HG03139 (cell line): ENCODE results near the gene DHX35.
A peak's percentile ranks its signal among the peaks of the same experiment; 100 is the strongest.
"Not testable (repeated sequence)": the region's sequence is repeated elsewhere in the genome, so short reads cannot be mapped to it uniquely, and the experiment has no call there.

ENCODE experiments used
- ATAC-seq: cut with Tn5 transposase; IDR thresholded peaks from one replicate; pipeline ENCODE4 v1.9.1; 2021; ENCODE audit not compliant: unreplicated experiment

Gene DHX35

DNA sequence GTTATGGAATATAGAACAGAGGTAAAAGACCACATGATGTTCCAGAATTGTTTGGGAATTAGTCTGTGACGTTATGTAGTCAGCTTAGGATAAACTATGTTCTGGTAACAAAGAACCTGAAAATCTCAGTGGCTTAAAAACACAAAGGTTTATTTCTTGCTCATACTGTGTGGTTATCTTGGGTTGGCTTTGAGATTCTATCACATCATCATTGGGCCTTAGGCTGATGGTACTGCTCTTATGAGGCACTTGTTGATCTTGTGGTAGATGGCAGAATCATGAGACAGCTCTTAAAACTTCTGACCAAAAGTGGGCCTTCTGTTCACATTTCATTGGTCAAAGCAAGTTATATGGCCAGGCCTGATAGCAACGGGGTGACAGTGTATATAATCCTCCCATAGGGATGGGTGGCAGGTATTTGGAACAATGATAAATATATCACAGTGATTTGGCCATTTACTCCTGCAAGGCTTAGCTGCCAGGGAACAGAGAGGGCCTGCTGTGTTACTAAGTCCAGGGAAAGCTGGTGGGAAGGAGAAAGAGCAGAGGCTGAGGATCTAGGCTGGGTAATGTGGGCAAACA, 13.5 kb downstream of the DHX35 start:
- ATAC-seq, result no peak

DNA sequence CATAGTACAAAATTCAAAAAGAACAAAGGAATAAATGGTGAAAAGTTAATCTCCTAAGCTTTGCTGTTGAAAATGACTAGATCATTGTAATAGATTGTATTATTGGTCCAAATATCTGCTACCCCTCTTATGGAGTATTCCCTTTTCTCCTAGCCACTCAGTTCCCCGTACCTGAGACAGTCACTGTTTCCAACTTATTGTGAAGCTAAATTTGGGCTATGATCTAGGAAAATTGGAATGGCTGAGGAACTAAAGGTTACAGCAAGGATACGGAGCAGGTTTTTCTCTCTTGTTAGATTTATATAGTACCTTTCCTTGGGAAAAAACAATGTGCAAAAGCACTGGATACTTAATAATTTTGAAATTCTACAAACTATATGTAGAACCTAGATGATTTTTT, 17.3 kb downstream of the DHX35 start:
- no peak for ATAC-seq

DNA sequence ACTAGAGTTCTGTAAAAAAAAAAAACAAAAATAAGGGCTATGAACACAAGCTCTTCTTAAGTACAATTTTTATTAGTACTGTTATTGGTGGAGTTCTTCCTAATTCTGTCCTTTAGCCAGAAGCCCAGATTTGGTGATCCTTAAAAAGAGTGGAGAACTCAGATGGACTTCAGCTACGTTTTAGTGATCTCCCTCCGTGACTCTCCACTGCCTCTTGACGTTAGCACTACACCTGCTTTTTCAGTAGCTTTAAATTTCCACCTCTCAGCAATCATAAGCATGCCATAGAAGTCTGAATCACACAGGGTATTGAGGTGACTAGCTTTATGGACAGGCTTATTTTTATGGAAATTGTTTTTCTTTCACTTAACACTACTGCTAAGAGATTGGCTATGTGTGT, 17.7 kb downstream of the DHX35 start:
- ATAC-seq, result no peak

GRCh38 chr20:38982291-38982690, 20.1 kb downstream of the DHX35 start:
- no peak for ATAC-seq

- ATAC-seq, result no peak
These were observed 22.9 kb downstream of the DHX35 start for GRCh38 chr20:38985060-38985459.

DNA sequence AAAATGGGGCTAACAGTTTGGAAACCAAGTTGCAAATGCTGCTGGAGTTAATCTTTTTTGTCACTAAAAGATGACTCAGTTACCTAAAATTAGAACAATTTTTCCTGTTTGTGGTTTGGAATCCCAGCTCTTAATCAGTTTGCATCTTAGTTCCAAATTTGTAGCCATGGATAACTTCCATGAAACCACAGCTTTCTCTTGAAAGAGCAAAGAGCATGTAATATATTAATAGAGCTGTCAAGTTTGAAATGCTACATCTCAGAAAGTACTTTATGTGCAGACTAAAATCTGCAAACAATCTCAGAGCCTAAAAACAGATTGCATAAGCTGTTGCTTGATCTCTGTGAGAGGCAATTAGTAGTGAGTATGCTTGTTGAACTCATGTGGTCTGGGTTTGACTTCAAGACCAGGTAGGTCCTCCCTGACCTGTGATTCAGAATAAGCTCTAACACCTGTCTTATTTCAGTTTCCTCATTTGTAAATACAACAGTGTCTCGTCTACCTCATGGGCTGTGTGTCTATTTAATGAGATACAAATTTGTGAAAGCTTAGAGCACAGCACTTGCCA, 23.5 kb downstream of the DHX35 start:
- ATAC-seq, result no peak

DNA sequence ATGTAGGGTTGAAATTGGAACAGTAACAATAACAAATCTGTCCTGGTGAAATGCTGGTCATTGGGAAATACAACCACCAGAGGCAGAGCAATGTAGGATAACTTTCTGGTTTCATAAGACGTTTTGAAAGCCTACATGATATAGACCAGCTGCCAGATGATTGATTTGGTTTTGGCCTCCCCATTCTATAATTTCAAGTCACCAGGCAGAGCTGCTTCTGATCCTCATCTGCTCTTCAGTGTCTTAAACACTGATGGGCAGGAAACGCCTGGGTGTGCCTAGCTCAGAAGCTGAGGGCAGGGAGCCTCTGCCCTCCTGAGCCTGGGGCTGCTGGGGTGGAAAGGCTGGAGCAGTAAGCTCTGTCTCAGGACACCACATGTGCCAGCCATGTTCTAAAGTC, 24.5 kb downstream of the DHX35 start:
- ATAC-seq, result no peak

- peak; percentile 72 for ATAC-seq
These were observed 25.6 kb downstream of the DHX35 start for GRCh38 chr20:38987777-38988176.

- no peak for ATAC-seq
These were observed 28.6 kb downstream of the DHX35 start for GRCh38 chr20:38990728-38991127.

GRCh38 chr20:38991814-38992704, 29.9 kb downstream of the DHX35 start:
- no peak for ATAC-seq

GRCh38 chr20:38995536-38996044, 33.4 kb downstream of the DHX35 start:
- ATAC-seq, result no peak

GRCh38 chr20:38996866-38997265, 34.7 kb downstream of the DHX35 start:
- not testable (repeated sequence) for ATAC-seq

GRCh38 chr20:38997622-38998021, 35.5 kb downstream of the DHX35 start:
- ATAC-seq, result peak; percentile 96

DNA sequence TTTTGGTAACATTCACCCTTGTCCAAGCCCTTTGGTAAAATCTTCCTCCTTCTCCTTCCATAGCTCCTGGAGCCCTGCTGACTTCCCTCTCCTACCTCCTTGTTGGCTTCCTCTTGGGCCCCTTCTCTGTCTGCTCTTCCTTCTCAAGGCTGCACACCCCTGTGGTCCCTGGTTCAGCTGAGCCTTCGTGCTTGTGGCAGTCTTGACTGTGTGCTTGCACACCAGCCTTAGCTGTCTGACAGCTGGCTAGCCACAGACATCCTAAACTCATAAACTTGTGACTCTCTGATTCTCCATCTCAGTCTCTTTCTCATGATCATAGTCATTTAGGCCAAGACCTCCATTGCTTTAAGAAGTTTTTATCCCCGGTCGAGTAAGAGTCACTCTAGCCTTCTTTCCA, 37.1 kb downstream of the DHX35 start:
- ATAC-seq, result no peak

DNA sequence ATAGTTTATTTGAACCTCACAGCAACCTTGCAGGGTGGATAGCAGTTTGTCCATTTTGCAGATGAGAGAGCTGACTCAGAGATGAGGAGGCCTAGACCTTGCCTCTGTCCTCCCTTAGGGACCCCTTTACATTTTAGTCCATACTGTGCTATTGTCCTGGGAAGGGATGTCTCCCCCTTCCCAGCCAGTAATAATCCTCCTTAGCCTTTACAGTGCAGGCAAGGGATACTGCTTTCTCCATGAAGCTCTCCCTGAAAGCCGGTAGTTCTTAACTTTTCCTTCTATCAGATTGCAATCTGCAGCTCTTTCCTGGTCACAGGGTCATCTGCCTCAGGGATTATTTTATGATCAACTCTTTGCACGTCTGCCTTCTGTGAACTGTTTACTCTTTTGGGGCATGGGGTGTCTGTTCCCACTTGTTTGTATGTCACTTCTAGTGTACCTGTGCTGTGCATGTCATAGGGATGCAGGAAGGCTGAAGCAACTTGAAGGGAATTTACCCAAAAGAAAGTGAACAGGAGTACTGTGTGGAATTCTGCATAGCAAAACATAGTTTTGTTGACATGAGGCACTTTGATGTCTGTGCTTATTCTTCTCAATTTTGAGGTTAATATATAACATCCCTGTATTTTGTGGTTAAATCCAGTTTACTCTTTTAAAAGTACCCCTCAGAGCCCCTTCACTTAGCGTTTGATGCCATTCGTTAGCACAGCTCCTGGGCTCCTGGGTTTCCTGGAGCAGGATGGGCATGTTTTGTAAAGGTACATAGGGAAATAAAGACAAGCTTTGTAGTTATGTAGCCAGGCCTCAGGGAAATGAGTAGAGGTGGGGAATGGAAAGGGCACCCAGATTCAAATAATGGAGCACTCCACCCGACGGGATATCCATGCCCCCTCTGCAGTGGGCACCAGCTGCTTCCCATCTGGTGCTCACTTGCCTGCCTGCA, 38.1 kb downstream of the DHX35 start:
- no peak for ATAC-seq

DNA sequence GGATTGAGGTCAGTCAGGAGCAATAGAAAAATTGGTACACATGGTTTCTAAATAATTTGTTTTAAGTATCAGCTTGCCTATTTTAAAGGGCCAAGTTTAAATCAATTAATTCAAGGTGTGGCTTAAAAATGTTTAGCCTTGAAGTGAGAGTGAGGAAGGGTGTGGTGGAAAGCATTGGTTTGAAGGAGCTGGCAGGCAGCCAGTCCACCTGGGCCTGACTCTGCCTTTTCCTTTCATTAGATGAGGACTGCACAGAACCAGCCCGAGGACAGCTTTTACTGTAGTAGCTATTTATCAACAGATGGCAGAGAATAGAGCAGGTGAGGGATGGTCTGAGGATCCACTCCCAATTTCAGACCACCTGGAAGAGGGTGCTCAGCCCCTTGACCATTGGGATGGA, 42.4 kb downstream of the DHX35 start:
- ATAC-seq, result no peak

DNA sequence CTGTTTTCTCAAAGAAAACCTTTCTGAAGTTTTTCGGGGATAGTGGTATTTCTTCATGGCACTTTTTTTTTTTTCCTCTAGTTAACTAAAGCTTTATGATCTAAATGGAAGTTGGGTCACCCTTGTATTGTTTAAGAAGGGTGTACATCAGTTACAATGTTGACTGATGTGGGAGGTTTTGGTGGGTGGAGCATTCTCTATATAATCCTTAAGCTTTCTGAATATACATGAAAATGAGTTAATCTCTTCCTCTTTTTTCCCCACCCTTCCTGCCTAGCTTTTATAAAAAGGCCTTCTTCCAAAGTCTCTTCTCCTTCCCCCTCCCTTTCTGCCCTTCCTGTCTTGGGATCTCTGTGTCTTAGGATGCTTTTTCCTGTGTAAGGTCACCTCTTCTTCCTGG, 47.2 kb downstream of the DHX35 start:
- no peak for ATAC-seq

GRCh38 chr20:39010496-39010895, 48.4 kb downstream of the DHX35 start:
- no peak for ATAC-seq

DNA sequence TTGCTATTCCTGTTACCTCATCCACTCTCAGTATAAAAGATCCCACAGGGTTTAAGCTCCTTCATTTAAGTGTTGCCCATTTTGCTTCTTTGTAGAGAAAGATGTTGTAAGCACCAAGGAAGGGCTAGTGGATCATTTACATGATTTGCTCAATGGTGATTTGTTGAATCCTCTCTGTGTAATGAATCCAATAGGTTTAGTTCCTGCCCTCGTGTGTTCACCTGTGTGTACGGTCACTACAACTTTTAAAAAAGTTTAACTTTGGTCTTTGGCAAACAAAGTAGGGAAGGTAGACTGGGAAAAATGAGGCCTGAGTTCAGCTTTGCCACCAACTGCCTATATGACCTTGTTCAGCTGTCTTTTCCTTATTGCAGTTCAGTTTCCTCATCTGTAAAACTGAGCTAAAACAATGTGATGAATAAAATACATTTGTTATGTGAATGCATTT, 51.5 kb downstream of the DHX35 start:
- ATAC-seq, result no peak

GRCh38 chr20:39016041-39016440, 53.9 kb downstream of the DHX35 start:
- ATAC-seq, result no peak

DNA sequence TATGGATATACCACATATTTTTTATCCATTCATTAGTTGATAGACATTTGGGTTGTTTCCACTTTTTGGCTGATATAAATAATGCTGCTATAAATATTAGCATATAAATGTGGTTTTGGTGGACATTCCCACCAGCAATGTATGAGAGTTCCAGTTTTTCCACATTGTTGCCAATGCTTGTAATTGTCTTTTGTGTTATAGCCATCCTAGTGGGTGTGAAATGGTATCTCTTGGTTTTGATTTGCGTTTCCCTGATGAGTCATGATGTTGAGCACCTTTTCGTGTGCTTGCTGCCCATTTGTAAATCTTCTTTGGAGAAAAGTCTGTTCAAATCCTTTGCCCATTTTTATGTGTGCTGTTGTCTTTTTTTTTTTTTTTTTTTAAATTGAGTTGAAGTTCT, 54.4 kb downstream of the DHX35 start:
- ATAC-seq, result no peak
